HL-60 (cell line): Measurements from ENCODE around the gene LRP8.

Experiments used
- CTCF ChIP-seq: IDR thresholded peaks from one replicate; pipeline ENCODE4 v1.5.1; 2011; ENCODE audit warnings: low read length, control low read depth, inconsistent platforms; ENCODE audit not compliant: insufficient read depth
- GABPA ChIP-seq: IDR thresholded peaks from 2 replicates; pipeline ENCODE4 v1.6.1; 2012; ENCODE audit warnings: low read depth
- POLR2AphosphoS5 ChIP-seq: IDR thresholded peaks from 2 replicates; pipeline ENCODE4 v1.6.1; 2012; ENCODE audit warnings: low read depth
- REST ChIP-seq: IDR thresholded peaks from 2 replicates; pipeline ENCODE4 v1.6.1; 2012; ENCODE audit warnings: low read depth; ENCODE audit not compliant: insufficient replicate concordance

- no peak for TF ChIP-seq CTCF
- TF ChIP-seq REST = no peak
- no peak for TF ChIP-seq GABPA
- no peak for TF ChIP-seq POLR2AphosphoS5
Measured at GRCh38 chr1:53309802-53310201, 18.1 kb downstream of the LRP8 start.
